NB4 (cell line): ENCODE measurements around the gene HEXIM2.
A peak's percentile ranks its signal among the peaks of the same experiment; 100 is the strongest.

ENCODE experiments used
- DNase-seq: peaks from one replicate; pipeline ENCODE4 v3.0.0; 2010; ENCODE audit warnings: low read depth
- H3K4me3 ChIP-seq: one replicate; pipeline ENCODE4 v1.5.1; 2011; ENCODE audit warnings: mild to moderate bottlenecking, low read depth, low read length, moderate library complexity
- CTCF ChIP-seq: IDR thresholded peaks from one replicate; pipeline ENCODE4 v1.5.1; 2012; ENCODE audit warnings: low read depth, low read length
- MAX ChIP-seq: IDR thresholded peaks from 2 replicates; pipeline ENCODE4 v1.6.1; 2011; ENCODE audit warnings: low read depth, low read length
- MYC ChIP-seq: IDR thresholded peaks from 2 replicates; pipeline ENCODE4 v1.6.1; 2011; ENCODE audit warnings: low read depth, low read length
- POLR2A ChIP-seq: IDR thresholded peaks from 2 replicates; pipeline ENCODE4 v1.6.1; 2011; ENCODE audit warnings: mild to moderate bottlenecking; ENCODE audit not compliant: insufficient read length; ENCODE audit errors: extremely low read depth

The HEXIM2 gene

GRCh38 chr17:45150911-45151809 is 10.5 kb upstream of the HEXIM2 start:
- H3K4me3 ChIP-seq, result peak overlapping the region; percentile 86
- TF ChIP-seq CTCF (no peak), MAX (no peak), MYC (no peak), POLR2A (no peak)
- DNase-seq, result peak; percentile 51

- TF ChIP-seq MYC (no peak), POLR2A (no peak), CTCF (no peak), MAX (no peak)
- no peak for DNase-seq
- H3K4me3 ChIP-seq, result no peak overlapping the region
These were observed 6.6 kb upstream of the HEXIM2 start for GRCh38 chr17:45155029-45155428.

- DNase-seq, result peak; percentile 26
- TF ChIP-seq MAX (no peak), CTCF (no peak), MYC (no peak), POLR2A (no peak)
These were observed 6.2 kb upstream of the HEXIM2 start for GRCh38 chr17:45155483-45155882.

GRCh38 chr17:45156242-45156641 is 5.4 kb upstream of the HEXIM2 start:
- TF ChIP-seq MYC (no peak), POLR2A (no peak), MAX (no peak), CTCF (no peak)
- H3K4me3 ChIP-seq, result no peak overlapping the region
- no peak for DNase-seq

More at GRCh38 chr17:45155483-45155882, 6.2 kb upstream of the HEXIM2 start:
- no peak overlapping the region for H3K4me3 ChIP-seq

GRCh38 chr17:45160447-45161287 is 1.0 kb upstream of the HEXIM2 start:
- no peak for TF ChIP-seq POLR2A
- peak; percentile 11 for TF ChIP-seq CTCF

More at GRCh38 chr17:45160447-45161287, 1.0 kb upstream of the HEXIM2 start:
- peak; percentile 85 for DNase-seq
- peak overlapping the region; percentile 77 for H3K4me3 ChIP-seq
